HEK293 (cell line): ENCODE measurements around the gene MRPS27.

ENCODE experiments used
- CTCF ChIA-PET: fragments of 350-600 bp; formaldehyde crosslinking; extraction: SDS; loops from one replicate; lab custom pipeline; 2021; ENCODE audit warnings: antibody characterized with exemption; lab: Yijun Ruan, JAX
- POLR2A ChIA-PET: fragments of 300-600 bp; formaldehyde crosslinking; extraction: SDS; loops from one replicate; lab custom pipeline; 2020; ENCODE audit warnings: antibody characterized with exemption, inconsistent platforms; lab: Yijun Ruan, JAX
- H3K27ac ChIP-seq: fragments of 200-500 bp; sonication (Bioruptor generic); 2 replicates; pipeline ENCODE4 v1.5.1; 2014; ENCODE audit warnings: low read depth, low read length, control low read depth, inconsistent platforms; ENCODE audit errors: extremely low read depth
- H3K36me3 ChIP-seq, 2 experiments: fragments of 200-500 bp in 1 of 2; sonication (Bioruptor generic) in 1 of 2; 1 replicate in 1 of 2; 2 replicates in 1 of 2; pipeline ENCODE4 v1.5.1; 2014 to 2017; ENCODE audit warnings: inconsistent platforms in 2 of 2, low read length in 2 of 2; ENCODE audit not compliant: control insufficient read depth in 2 of 2, insufficient read depth in 1 of 2
- H3K4me1 ChIP-seq: fragments of 200-500 bp; sonication (Bioruptor generic); 2 replicates; pipeline ENCODE4 v1.5.1; 2014; ENCODE audit warnings: mild to moderate bottlenecking, low read length, inconsistent platforms; ENCODE audit not compliant: control insufficient read depth, insufficient read depth
- H3K4me3 ChIP-seq: 2 replicates; pipeline ENCODE4 v1.5.1; 2011; ENCODE audit warnings: low read depth, mild to moderate bottlenecking, control low read depth, low read length, moderate library complexity
- H3K9me3 ChIP-seq: fragments of 200-500 bp; sonication (Bioruptor generic); 2 replicates; pipeline ENCODE4 v1.5.1; 2014; ENCODE audit warnings: low read depth, low read length, inconsistent platforms; ENCODE audit not compliant: control insufficient read depth, insufficient read depth
- ATF2 ChIP-seq: fragments of 450-650 bp; formaldehyde crosslinking; IDR thresholded peaks from 2 replicates; pipeline ENCODE4 v1.5.1; 2016; ENCODE audit warnings: missing biosample characterization, missing genetic modification characterization, low read depth
- GLI2 ChIP-seq: fragments of 450-650 bp; formaldehyde crosslinking; IDR thresholded peaks from 2 replicates; pipeline ENCODE4; 2017; ENCODE audit warnings: missing biosample characterization, missing genetic modification characterization, low read depth, borderline replicate concordance
- KLF16 ChIP-seq: fragments of 450-650 bp; formaldehyde crosslinking; IDR thresholded peaks from 2 replicates; pipeline ENCODE4 v1.5.1; 2017; ENCODE audit warnings: missing biosample characterization, missing genetic modification characterization
- PRDM4 ChIP-seq: fragments of 450-650 bp; formaldehyde crosslinking; IDR thresholded peaks from 2 replicates; pipeline ENCODE4 v1.5.1; 2017; ENCODE audit warnings: missing biosample characterization, missing genetic modification characterization
- REST ChIP-seq: fragments of 450-650 bp; formaldehyde crosslinking; IDR thresholded peaks from 2 replicates; pipeline ENCODE4 v1.5.1; 2016; ENCODE audit warnings: missing biosample characterization, missing genetic modification characterization
- ZBTB1 ChIP-seq: fragments of 450-650 bp; formaldehyde crosslinking; IDR thresholded peaks from 2 replicates; pipeline ENCODE4 v1.5.1; 2016; ENCODE audit warnings: missing biosample characterization, missing genetic modification characterization
- ZBTB10 ChIP-seq: fragments of 450-650 bp; formaldehyde crosslinking; IDR thresholded peaks from 2 replicates; pipeline ENCODE4 v1.5.1; 2016; ENCODE audit warnings: missing biosample characterization, missing genetic modification characterization
- ZBTB6 ChIP-seq: fragments of 450-650 bp; formaldehyde crosslinking; IDR thresholded peaks from 2 replicates; pipeline ENCODE4 v1.5.1; 2017; ENCODE audit warnings: missing biosample characterization, missing genetic modification characterization
- ZBTB8A ChIP-seq: fragments of 450-650 bp; formaldehyde crosslinking; IDR thresholded peaks from 2 replicates; pipeline ENCODE4 v1.5.1; 2016; ENCODE audit warnings: missing biosample characterization, missing genetic modification characterization
- ZEB2 ChIP-seq: fragments of 450-650 bp; formaldehyde crosslinking; IDR thresholded peaks from 2 replicates; pipeline ENCODE4 v1.5.1; 2016; ENCODE audit warnings: missing biosample characterization, missing genetic modification characterization
- ZNF214 ChIP-seq: fragments of 450-650 bp; formaldehyde crosslinking; IDR thresholded peaks from 2 replicates; pipeline ENCODE4 v1.5.1; 2017; ENCODE audit warnings: missing biosample characterization, mild to moderate bottlenecking, missing genetic modification characterization, borderline replicate concordance
- ZNF248 ChIP-seq: fragments of 450-650 bp; formaldehyde crosslinking; IDR thresholded peaks from 2 replicates; pipeline ENCODE4 v1.5.1; 2017; ENCODE audit warnings: missing biosample characterization, missing genetic modification characterization
- ZNF26 ChIP-seq: fragments of 450-650 bp; formaldehyde crosslinking; IDR thresholded peaks from 2 replicates; pipeline ENCODE4 v1.5.1; 2016; ENCODE audit warnings: missing biosample characterization, missing genetic modification characterization
- ZNF266 ChIP-seq: fragments of 450-650 bp; formaldehyde crosslinking; IDR thresholded peaks from 2 replicates; pipeline ENCODE4 v1.5.1; 2016; ENCODE audit warnings: missing biosample characterization, missing genetic modification characterization, low read depth
- ZNF501 ChIP-seq: fragments of 450-650 bp; formaldehyde crosslinking; IDR thresholded peaks from 2 replicates; pipeline ENCODE4 v1.5.1; 2016; ENCODE audit warnings: missing biosample characterization, missing genetic modification characterization
- ZNF510 ChIP-seq: fragments of 450-650 bp; formaldehyde crosslinking; IDR thresholded peaks from 2 replicates; pipeline ENCODE4 v1.5.1; 2018; ENCODE audit warnings: mild to moderate bottlenecking, missing genetic modification characterization, missing biosample characterization; ENCODE audit not compliant: insufficient replicate concordance
- ZNF544 ChIP-seq: fragments of 450-650 bp; formaldehyde crosslinking; IDR thresholded peaks from 2 replicates; pipeline ENCODE4 v1.5.0; 2017; ENCODE audit warnings: missing biosample characterization, missing genetic modification characterization
- ZNF600 ChIP-seq: fragments of 450-650 bp; formaldehyde crosslinking; IDR thresholded peaks from 2 replicates; pipeline ENCODE4 v1.5.1; 2016; ENCODE audit warnings: missing biosample characterization, missing genetic modification characterization
- ZNF692 ChIP-seq: fragments of 450-650 bp; formaldehyde crosslinking; IDR thresholded peaks from 2 replicates; pipeline ENCODE4 v1.5.1; 2016; ENCODE audit warnings: missing biosample characterization, missing genetic modification characterization
- ZNF701 ChIP-seq: fragments of 450-650 bp; formaldehyde crosslinking; IDR thresholded peaks from 2 replicates; pipeline ENCODE4 v1.5.1; 2016; ENCODE audit warnings: missing biosample characterization, missing genetic modification characterization

Gene MRPS27

GRCh38 chr5:72182686-72183085 is 137.4 kb downstream of the MRPS27 start:
- no peak for TF ChIP-seq ZNF266
- TF ChIP-seq ZEB2 (tag by site-specific recombination), result no peak
- no peak for TF ChIP-seq ZBTB8A (tag by site-specific recombination)
- no peak for TF ChIP-seq GLI2 (tag by site-specific recombination)
- TF ChIP-seq ZNF600, result no peak
- TF ChIP-seq ZBTB1, result no peak
- no peak for TF ChIP-seq ZNF544
- no peak for TF ChIP-seq ZNF214
- TF ChIP-seq ZNF701 (tag by site-specific recombination), result no peak
- no peak for TF ChIP-seq ZNF501 (tag by site-specific recombination)
- no peak for TF ChIP-seq REST (tag by site-specific recombination)
- ChIA-PET CTCF (no interaction called here), POLR2A (no interaction called here)
- Histone ChIP-seq H3K4me1 (no peaks in the 10 kb centered on the region), H3K27ac (no peak overlapping the region), H3K36me3 (peaks cover 0 to 34% of the 10 kb centered on the region in 2 experiments; a peak in 2 of 3 replicates), H3K9me3 (no peaks in the 10 kb centered on the region), H3K4me3 (no peak overlapping the region)

GRCh38 chr5:72180925-72181324 is 139.1 kb downstream of the MRPS27 start:
- H3K4me1 ChIP-seq, result no peaks in the 10 kb centered on the region
- H3K36me3 ChIP-seq, result peaks cover 0 to 18% of the 10 kb centered on the region in 2 experiments; a peak in 2 of 3 replicates
- ChIA-PET CTCF (interaction anchor here (0.6 kb wide), 1 partner anchor 29 kb away, joined by 3 read pairs; no protein-coding TSS in a partner anchor), POLR2A (no interaction called here)
- no peak overlapping the region for H3K4me3 ChIP-seq
- no peak for TF ChIP-seq ZNF26 (tag by site-specific recombination)
- TF ChIP-seq KLF16, result no peak
- TF ChIP-seq ZBTB6 (tag by site-specific recombination), result no peak
- no peak for TF ChIP-seq ZNF510 (tag by site-specific recombination)
- no peak for TF ChIP-seq ATF2 (tag by site-specific recombination)
- no peak for TF ChIP-seq ZNF692 (tag by site-specific recombination)
- TF ChIP-seq ZBTB10 (tag by site-specific recombination), result no peak
- TF ChIP-seq ZNF701 (tag by site-specific recombination), result no peak
- no peak for TF ChIP-seq ZNF248 (tag by site-specific recombination)
- TF ChIP-seq PRDM4 (tag by site-specific recombination), result no peak
- H3K9me3 ChIP-seq, result no peaks in the 10 kb centered on the region
- no peak overlapping the region for H3K27ac ChIP-seq
